Prostate gland (tissue), 2 donors: ENCODE results near the gene BCCIP.

Experiments used
- CTCF ChIP-seq, 4 experiments: fragments of 200-600 bp in 2 of 4; fragments of 450-650 bp in 2 of 4; sonication (generic) in 2 of 4; IDR thresholded peaks; 1 replicate in 3 of 4; 2 replicates in 1 of 4; pipeline ENCODE4 v1.5.1; 2016 to 2019; ENCODE audit warnings: antibody characterized with exemption in 4 of 4, mild to moderate bottlenecking in 2 of 4, moderate library complexity in 2 of 4
- POLR2A ChIP-seq: fragments of 450-650 bp; IDR thresholded peaks from one replicate; pipeline ENCODE4 v1.6.1; 2016; ENCODE audit warnings: antibody characterized with exemption, mild to moderate bottlenecking

DNA sequence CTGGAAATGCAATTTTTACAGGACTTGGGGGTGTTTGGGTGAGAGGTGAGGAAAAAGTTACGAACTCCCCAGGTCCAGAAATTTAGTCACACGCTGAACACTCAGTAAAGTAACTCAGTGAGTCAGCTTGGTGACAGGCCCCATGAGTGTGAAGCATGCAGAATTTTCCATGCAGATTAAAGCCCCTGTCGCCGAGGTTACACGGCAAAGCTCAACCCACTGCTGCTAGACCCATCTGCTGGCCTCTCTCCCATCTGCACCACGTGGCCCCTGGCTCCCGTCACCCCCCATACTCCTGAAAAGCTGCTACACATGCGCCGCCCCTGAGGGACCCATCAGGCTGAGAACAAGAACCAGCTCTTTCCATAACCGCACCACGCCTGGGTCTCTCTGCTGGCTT, 40.7 kb upstream of the BCCIP start:
- no peak for TF ChIP-seq CTCF (IDR thresholded peaks at IDR 0.05)
- no peak for TF ChIP-seq POLR2A
